IMR-90 (cell line): ENCODE results near the gene SMC1B. TPM values are rescaled to one million over a fixed set of nuclear protein-coding genes. Genes with fewer than 3 reads are reported as not detected.
A peak's percentile ranks its signal among the peaks of the same experiment; 100 is the strongest.
"Not testable (repeated sequence)": the region's sequence is repeated elsewhere in the genome, so short reads cannot be mapped to it uniquely, and the experiment has no call there.

Experiments used
- ATAC-seq: fragments of 200-7000 bp; cut with Tn5 transposase; 2 replicates; pipeline ENCODE4 v1.9.1; 2020; ENCODE audit warnings: low read depth, mild to moderate bottlenecking, moderate library complexity
- BruUV-seq: library from RNA; stranded (reverse); fragments of 400-500 nt; replicated peaks from 2 replicates; lab custom pipeline; 2021; lab: Mats Ljungman, UMichigan
- CTCF ChIA-PET: fragments of 300-600 bp; formaldehyde crosslinking; extraction: SDS; loops from one replicate; lab custom pipeline; 2021; ENCODE audit warnings: antibody characterized with exemption; lab: Yijun Ruan, JAX
- POLR2A ChIA-PET: fragments of 300-600 bp; sonication (Branson Sonifier 250); formaldehyde crosslinking; loops from one replicate; lab custom pipeline; 2022; ENCODE audit warnings: antibody characterized with exemption; ENCODE audit not compliant: unreplicated experiment; lab: Charles Lee
- DNase-seq: peaks from one replicate; pipeline ENCODE4 v3.0.0; 2013
- H2AFZ ChIP-seq: replicated peaks from 2 replicates; pipeline ENCODE3; 2013; ENCODE audit warnings: low read length, mild to moderate bottlenecking; ENCODE audit not compliant: poor library complexity
- H2AK5ac ChIP-seq: 2 replicates; pipeline ENCODE4 v1.6.1; 2013; ENCODE audit warnings: low read depth, low read length, inconsistent platforms
- H2AK9ac ChIP-seq: replicated peaks from 2 replicates; pipeline ENCODE3; 2013; ENCODE audit warnings: mild to moderate bottlenecking, low read depth, low read length, moderate library complexity; ENCODE audit not compliant: poor library complexity
- H2BK120ac ChIP-seq: 2 replicates; pipeline ENCODE4 v1.6.1; 2013; ENCODE audit warnings: low read depth, low read length, inconsistent platforms
- H2BK15ac ChIP-seq: 3 replicates; pipeline ENCODE4 v1.6.1; 2013; ENCODE audit warnings: low read depth, low read length, inconsistent platforms
- H2BK20ac ChIP-seq: 2 replicates; pipeline ENCODE4 v1.6.1; 2013; ENCODE audit warnings: low read depth, mild to moderate bottlenecking, inconsistent platforms, low read length, moderate library complexity
- H2BK5ac ChIP-seq: 2 replicates; pipeline ENCODE4 v1.6.1; 2013; ENCODE audit warnings: mild to moderate bottlenecking, low read depth, low read length, inconsistent platforms; ENCODE audit not compliant: poor library complexity, severe bottlenecking
- H3K14ac ChIP-seq: replicated peaks from 2 replicates; pipeline ENCODE4 v1.6.1; 2013; ENCODE audit warnings: low read depth, low read length, inconsistent platforms
- H3K18ac ChIP-seq: 2 replicates; pipeline ENCODE4 v1.6.1; 2013; ENCODE audit warnings: low read depth, low read length, control low read depth
- H3K23ac ChIP-seq: 2 replicates; pipeline ENCODE4 v1.6.1; 2013; ENCODE audit warnings: low read depth, low read length, inconsistent platforms
- H3K27ac ChIP-seq: 2 replicates; pipeline ENCODE4 v1.5.1; 2013; ENCODE audit warnings: mild to moderate bottlenecking, control low read depth, low read length; ENCODE audit not compliant: insufficient read depth
- H3K27me3 ChIP-seq: 2 replicates; pipeline ENCODE4 v1.6.1; 2013; ENCODE audit warnings: low read length; ENCODE audit not compliant: control insufficient read depth, insufficient read depth
- H3K36me3 ChIP-seq: 2 replicates; pipeline ENCODE4 v1.6.1; 2013; ENCODE audit warnings: low read length, mixed read lengths; ENCODE audit not compliant: control insufficient read depth, insufficient read depth
- H3K4ac ChIP-seq: 2 replicates; pipeline ENCODE4 v1.6.1; 2013; ENCODE audit warnings: low read depth, low read length, inconsistent platforms
- H3K4me1 ChIP-seq: 2 replicates; pipeline ENCODE4 v1.6.1; 2013; ENCODE audit warnings: low read length, mixed read lengths; ENCODE audit not compliant: control insufficient read depth, insufficient read depth
- H3K4me2 ChIP-seq: 2 replicates; pipeline ENCODE4 v1.6.1; 2013; ENCODE audit warnings: low read depth, mild to moderate bottlenecking, control low read depth, low read length, moderate library complexity
- H3K4me3 ChIP-seq: 2 replicates; pipeline ENCODE4 v1.5.1; 2013; ENCODE audit warnings: low read depth, mild to moderate bottlenecking, control low read depth, low read length, moderate library complexity; ENCODE audit not compliant: insufficient read depth
- H3K56ac ChIP-seq: 2 replicates; pipeline ENCODE4 v1.6.1; 2013; ENCODE audit warnings: low read length, inconsistent platforms; ENCODE audit not compliant: insufficient read depth; ENCODE audit errors: extremely low read depth
- H3K79me1 ChIP-seq, 2 experiments: 2 replicates each; pipeline ENCODE4 v1.6.1; 2013; ENCODE audit warnings: low read length in 2 of 2, inconsistent platforms in 1 of 2, low read depth in 1 of 2
- H3K9ac ChIP-seq: 2 replicates; pipeline ENCODE4 v1.6.1; 2013; ENCODE audit warnings: low read depth, low read length, control low read depth
- H3K9me1 ChIP-seq: 2 replicates; pipeline ENCODE4 v1.6.1; 2013; ENCODE audit warnings: low read length, inconsistent platforms; ENCODE audit not compliant: insufficient read depth
- H3K9me3 ChIP-seq: 2 replicates; pipeline ENCODE4 v1.6.1; 2013; ENCODE audit warnings: low read length; ENCODE audit not compliant: control insufficient read depth, insufficient read depth
- H4K20me1 ChIP-seq: 2 replicates; pipeline ENCODE4 v1.6.1; 2013; ENCODE audit warnings: low read length, inconsistent platforms; ENCODE audit not compliant: insufficient read depth
- H4K5ac ChIP-seq: 2 replicates; pipeline ENCODE4 v1.6.1; 2013; ENCODE audit warnings: mild to moderate bottlenecking, low read depth, low read length, control low read depth
- H4K8ac ChIP-seq, 2 experiments: 2 replicates each; pipeline ENCODE4 v1.6.1; 2013; ENCODE audit warnings: low read depth in 2 of 2, low read length in 2 of 2, control low read depth in 1 of 2, inconsistent platforms in 1 of 2
- H4K91ac ChIP-seq: 2 replicates; pipeline ENCODE4 v1.6.1; 2013; ENCODE audit warnings: low read depth, low read length, inconsistent platforms; ENCODE audit not compliant: insufficient read depth
- MAFK ChIP-seq: IDR thresholded peaks from 2 replicates; pipeline ENCODE4 v1.6.1; 2012; ENCODE audit warnings: low read depth, low read length, improper control_type of control experiment
- WGBS, 2 experiments: methylation state at CpG; one replicate each; pipeline versions ENCODE4 v1.1.5 to v1.1.7; 2013; ENCODE audit warnings: missing lambda C conversion rate in 2 of 2; ENCODE audit not compliant: insufficient read length in 1 of 2; ENCODE audit errors: extremely low coverage in 2 of 2; 5-methylcytosine and 5-hydroxymethylcytosine counted together
- dilution Hi-C: fragments of 300-500 bp; cut with HindIII; formaldehyde crosslinking; loops from one replicate; pipeline ENCODE4 v1.14.3; 2018; ENCODE audit warnings: low sequenced_read_pairs; ENCODE audit not compliant: unreplicated experiment
- in situ Hi-C: fragments of 300-500 bp; cut with MboI; formaldehyde crosslinking; loops from 3 replicates; pipeline ENCODE4 v1.14.3; 2019; ENCODE audit warnings: low sequenced_read_pairs, inconsistent platforms, mixed read lengths
- intact Hi-C: fragments of 100-400 bp; cut with micrococcal nuclease; formaldehyde crosslinking; loops from 2 replicates; pipeline ENCODE4 v1.10.0; 2022
- polyA plus RNA-seq, 3 experiments: library from polyadenylated mRNA; depleted of rRNA; stranded (reverse); fragments of >200 nt; gene quantifications; 2 replicates each; pipeline ENCODE4 v1.2.3, GENCODE V29; 2012; ENCODE audit warnings: low replicate concordance in 1 of 3
- total RNA-seq: library from RNA; depleted of rRNA; stranded (reverse); fragments of >200 nt; gene quantifications from 2 replicates; pipeline ENCODE4 v1.2.3, GENCODE V29; 2012

Gene SMC1B
- total and polyA plus RNA-seq, 2 of the 4 experiments (the other 2 are of a cell fraction): not detected

- H3K4me2 ChIP-seq, H2BK5ac ChIP-seq, H3K27me3 ChIP-seq, H3K18ac ChIP-seq, DNase-seq, dilution Hi-C loops, H3K9ac ChIP-seq, H2BK120ac ChIP-seq, POLR2A ChIA-PET, H4K20me1 ChIP-seq, H2AK5ac ChIP-seq, H3K4me3 ChIP-seq, H3K27ac ChIP-seq, H3K4ac ChIP-seq, H3K9me1 ChIP-seq, H3K36me3 ChIP-seq, ATAC-seq, H2AFZ ChIP-seq, H2BK15ac ChIP-seq, H4K8ac ChIP-seq, H3K79me1 ChIP-seq, H3K4me1 ChIP-seq, H3K23ac ChIP-seq, H4K91ac ChIP-seq, H3K14ac ChIP-seq, H4K5ac ChIP-seq, H3K56ac ChIP-seq, H2BK20ac ChIP-seq, CTCF ChIA-PET, H2AK9ac ChIP-seq, H3K9me3 ChIP-seq, BruUV-seq, in situ Hi-C loops: not testable (repeated sequence)
- WGBS, 2 experiments: no CpG with 5 or more reads among the region's 3 CpGs
- intact Hi-C loops: loop anchor here (5.0 kb wide), 1 partner anchor 34 kb away; no protein-coding TSS in a partner anchor
- TF ChIP-seq MAFK: peak; percentile 73
These were observed 39.8 kb downstream of the SMC1B start for GRCh38 chr22:45373592-45373991.
